ENCODE measurements around the gene FSIP1.

FSIP1 gene

GRCh38 chr15:39609166-39609916, 173.3 kb downstream of the FSIP1 start:
- DNase-seq = no peak

- no peak for DNase-seq
Observed at GRCh38 chr15:39608185-39609139, 174.2 kb downstream of the FSIP1 start.

- DNase-seq = no peak
Observed at GRCh38 chr15:39605146-39605545, 177.5 kb downstream of the FSIP1 start.

GRCh38 chr15:39602143-39602542, 180.5 kb downstream of the FSIP1 start:
- DNase-seq = no peak

- no peak for DNase-seq
Observed at GRCh38 chr15:39599871-39600270, 182.8 kb downstream of the FSIP1 start.

- DNase-seq = no peak
Observed at GRCh38 chr15:39598958-39599845, 183.4 kb downstream of the FSIP1 start.

- DNase-seq = no peak
Observed at GRCh38 chr15:39598186-39598850, 184.3 kb downstream of the FSIP1 start.

GRCh38 chr15:39597751-39598185, 184.9 kb downstream of the FSIP1 start:
- DNase-seq = no peak

- no peak for DNase-seq
Observed at GRCh38 chr15:39597336-39597735, 185.3 kb downstream of the FSIP1 start.

GRCh38 chr15:39596358-39597051, 186.1 kb downstream of the FSIP1 start:
- DNase-seq = no peak

- no peak for DNase-seq
Observed at GRCh38 chr15:39595338-39596221, 187.1 kb downstream of the FSIP1 start.

- DNase-seq = no peak
Observed at GRCh38 chr15:39594446-39595337, 187.9 kb downstream of the FSIP1 start.

GRCh38 chr15:39593656-39594445, 188.8 kb downstream of the FSIP1 start:
- DNase-seq = no peak

- no peak for DNase-seq
Observed at GRCh38 chr15:39593071-39593655, 189.5 kb downstream of the FSIP1 start.

GRCh38 chr15:39592500-39592899, 190.1 kb downstream of the FSIP1 start:
- no peak for DNase-seq

- no peak for DNase-seq
Observed at GRCh38 chr15:39591896-39592315, 190.7 kb downstream of the FSIP1 start.

- DNase-seq = no peak
Observed at GRCh38 chr15:39591141-39591895, 191.3 kb downstream of the FSIP1 start.

Data from Kasumi-1 (cell line).